ENCODE data around the gene UTS2B. TPM values are rescaled to one million over a fixed set of nuclear protein-coding genes. Genes with fewer than 3 reads are reported as not detected.

Gene UTS2B
- total and polyA plus RNA-seq, 10 of the 15 experiments (the other 5 are each of a cell fraction or from before 2014, with no cell fraction given), result 0.15 to 0.72 (median 0.44) TPM

DNA sequence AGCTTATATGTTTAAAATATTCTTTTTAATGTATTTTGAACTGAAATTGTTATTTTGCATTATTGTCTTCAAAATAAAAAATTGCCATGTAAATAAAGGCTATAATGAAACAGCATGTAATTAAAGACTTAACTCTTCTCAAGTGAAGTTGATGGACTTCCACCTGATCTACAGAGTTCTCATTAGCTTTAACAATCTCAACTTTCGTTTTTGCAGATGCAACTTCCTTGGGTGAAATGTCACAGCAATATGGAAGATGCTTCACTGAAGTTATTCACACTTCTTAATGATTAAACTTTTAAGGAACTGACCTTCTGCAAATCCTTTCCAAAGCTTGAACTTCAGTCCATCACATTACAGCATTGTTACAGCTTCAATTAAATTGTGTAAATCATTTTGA, 67.7 kb downstream of the UTS2B start:
- DNase-seq (ENCODE audit: low read depth, low spot score), result peak; percentile 40
- ChIA-PET SMC1A (ENCODE audit: uncharacterized antibody, unreplicated experiment) (interaction anchor here (0.9 to 21.5 kb wide), 23 partner anchors 9 to 121 kb away, joined by 3 to 375 read pairs (median 5); partner anchors contain the start of gene UTS2B), CTCF (interaction anchor here (1.0 to 1.7 kb wide), 4 partner anchors 13 to 92 kb away, joined by 4 to 6 read pairs (median 6); no protein-coding TSS in a partner anchor), RAD21 (ENCODE audit: unreplicated experiment) (interaction anchor here (0.7 to 5.2 kb wide), 16 partner anchors 9 to 96 kb away, joined by 3 to 40 read pairs (median 7); no protein-coding TSS in a partner anchor), POLR2A (interaction anchor here (0.9 to 1.7 kb wide), 5 partner anchors 14 to 38 kb away, joined by 3 to 7 read pairs (median 5); no protein-coding TSS in a partner anchor)
- FAIRE-seq, result peak; percentile 83
- Histone ChIP-seq H4K20me1 (ENCODE audit: control insufficient read depth, insufficient read depth) (no peaks in the 10 kb centered on the region), H3K27me3 (replicated peaks in 1 of 2; ENCODE audit: control insufficient read depth in 2 of 2, insufficient read depth in 2 of 2, low read length in 1 of 2) (no peaks in the 10 kb centered on the region), H3K9me3 (replicated peaks; ENCODE audit: control insufficient read depth, insufficient read depth, low read length) (no peaks in the 10 kb centered on the region), H3K9ac (ENCODE audit: control insufficient read depth, insufficient read depth, low read length) (no peak overlapping the region), H2AFZ (ENCODE audit: control insufficient read depth, low read depth, low read length) (no peak overlapping the region; the same call in 1 of the 2 replicates), H3K27ac (ENCODE audit: control insufficient read depth, insufficient read depth) (peak overlapping the region; percentile 40; the same call in 1 of the 2 replicates), H3K4me3 (no peak overlapping the region), H3K4me2 (ENCODE audit: control insufficient read depth, insufficient read depth) (peak overlapping the region; percentile 54; the same call in 1 of the 2 replicates), H3K4me1 (ENCODE audit: control insufficient read depth, insufficient read depth, low read length) (peaks cover 8% of the 10 kb centered on the region; the same call in 1 of the 2 replicates), H3K36me3 (ENCODE audit: control insufficient read depth in 2 of 2, insufficient read depth in 2 of 2, low read length in 1 of 2) (no peaks in the 10 kb centered on the region), H3K79me2 (ENCODE audit: control insufficient read depth, insufficient read depth, low read length) (no peaks in the 10 kb centered on the region)
- 13% methylated on average over 1 of the region's 1 CpG for WGBS (ENCODE audit: insufficient coverage, insufficient replicate concordance, low lambda C conversion rate, missing lambda C conversion rate)
- in situ Hi-C loops (cut with MboI) (no loop called here), intact Hi-C loops (cut with micrococcal nuclease; ENCODE audit: unreplicated experiment) (no loop called here)
- no TSS peak for BruUV-seq (replicated peaks)
- ATAC-seq, result peak; percentile 83
- no peak for TF ChIP-seq GABPA (IDR thresholded peaks at IDR 0.05; ENCODE audit: low read depth)
- no peak for TF ChIP-seq ZNF207 (IDR thresholded peaks at IDR 0.05; ENCODE audit: borderline replicate concordance)
- 0 out of 2 replicates have a peak, but pooled peaks have one; percentile 31 for TF ChIP-seq NR2F1 (conservative IDR thresholded peaks at IDR 0.05)
- TF ChIP-seq SRF (IDR thresholded peaks at IDR 0.05; ENCODE audit: low read depth in 2 of 2, low read length in 2 of 2), result no peak
- TF ChIP-seq SIN3A (IDR thresholded peaks at IDR 0.05; ENCODE audit: low read depth, low read length), result no peak
- TF ChIP-seq E4F1 (IDR thresholded peaks at IDR 0.05; ENCODE audit: borderline replicate concordance, partially characterized antibody), result no peak
- no peak for TF ChIP-seq CBX3 (IDR thresholded peaks at IDR 0.05; ENCODE audit: borderline replicate concordance, low read depth)
- TF ChIP-seq, protein P1, sequence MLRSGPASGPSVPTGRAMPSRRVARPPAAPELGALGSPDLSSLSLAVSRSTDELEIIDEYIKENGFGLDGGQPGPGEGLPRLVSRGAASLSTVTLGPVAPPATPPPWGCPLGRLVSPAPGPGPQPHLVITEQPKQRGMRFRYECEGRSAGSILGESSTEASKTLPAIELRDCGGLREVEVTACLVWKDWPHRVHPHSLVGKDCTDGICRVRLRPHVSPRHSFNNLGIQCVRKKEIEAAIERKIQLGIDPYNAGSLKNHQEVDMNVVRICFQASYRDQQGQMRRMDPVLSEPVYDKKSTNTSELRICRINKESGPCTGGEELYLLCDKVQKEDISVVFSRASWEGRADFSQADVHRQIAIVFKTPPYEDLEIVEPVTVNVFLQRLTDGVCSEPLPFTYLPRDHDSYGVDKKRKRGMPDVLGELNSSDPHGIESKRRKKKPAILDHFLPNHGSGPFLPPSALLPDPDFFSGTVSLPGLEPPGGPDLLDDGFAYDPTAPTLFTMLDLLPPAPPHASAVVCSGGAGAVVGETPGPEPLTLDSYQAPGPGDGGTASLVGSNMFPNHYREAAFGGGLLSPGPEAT (IDR thresholded peaks at IDR 0.05; ENCODE audit: low read depth), result 0 out of 2 replicates have a peak, but pooled peaks have one; percentile 25
- TF ChIP-seq STAT1 (conservative IDR thresholded peaks at IDR 0.05), result no peak
- TF ChIP-seq RFX5 (IDR thresholded peaks at IDR 0.05; ENCODE audit: low read depth, low read length), result no peak
- TF ChIP-seq ZNF24 (IDR thresholded peaks at IDR 0.05), result peak; percentile 92
- TF ChIP-seq CHD4 (IDR thresholded peaks at IDR 0.05), result no peak
- TF ChIP-seq PKNOX1 (IDR thresholded peaks at IDR 0.05), result peak; percentile 34; the same call in 1 of the 2 replicates
- TF ChIP-seq REST (IDR thresholded peaks at IDR 0.05; ENCODE audit: low read depth, low read length), result no peak
- TF ChIP-seq NBN (IDR thresholded peaks at IDR 0.05), result 0 out of 2 replicates have a peak, but pooled peaks have one; percentile 29
